HuH-7 (cell line): ENCODE data around the gene SRP14.
"Not testable (repeated sequence)": the region's sequence is repeated elsewhere in the genome, so short reads cannot be mapped to it uniquely, and the experiment has no call there.

Source experiments
- DNase-seq: peaks from one replicate; pipeline ENCODE4 v3.0.0; 2011; ENCODE audit warnings: low spot score

The SRP14 gene

DNA sequence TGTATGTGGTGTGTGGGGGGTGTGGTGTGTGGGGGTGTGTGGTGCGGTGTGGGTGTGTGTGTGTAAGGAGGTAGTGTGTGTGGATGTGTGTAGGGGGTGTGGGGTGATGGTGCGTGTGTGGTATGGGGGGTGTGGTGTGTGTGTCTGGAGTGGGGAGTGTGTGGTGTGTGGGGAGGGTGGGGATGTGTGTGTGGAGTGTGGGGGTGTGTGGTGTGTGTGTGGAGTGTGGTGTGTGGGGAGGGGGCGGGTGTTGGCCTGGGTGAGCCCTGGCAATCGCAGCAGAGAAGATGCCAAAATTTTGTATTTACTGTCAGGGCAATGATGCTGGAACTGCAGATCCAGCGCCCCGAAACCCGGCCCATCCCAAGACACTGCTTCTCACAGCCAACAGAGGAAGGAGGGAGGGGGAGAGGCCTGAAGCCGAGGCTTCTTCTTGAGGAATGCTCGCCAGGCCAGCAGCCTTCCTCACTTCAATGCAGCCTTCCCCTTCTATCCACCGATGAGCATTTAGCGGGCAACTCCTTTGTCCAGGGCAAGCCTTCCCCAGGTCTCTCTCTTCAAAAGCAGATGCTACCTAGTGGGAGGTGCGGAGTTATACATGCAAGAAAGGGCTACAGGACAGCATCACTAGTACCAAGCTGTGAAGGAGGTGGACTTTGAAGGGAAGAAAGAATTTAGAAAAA is 11.9 kb upstream of the SRP14 start:
- no peak for DNase-seq

GRCh38 chr15:40048926-40049475 is 10.0 kb upstream of the SRP14 start:
- no peak for DNase-seq

GRCh38 chr15:40048211-40048792 is 9.3 kb upstream of the SRP14 start:
- DNase-seq: no peak

- DNase-seq: no peak
These were observed 8.6 kb upstream of the SRP14 start for GRCh38 chr15:40047415-40048210.

DNA sequence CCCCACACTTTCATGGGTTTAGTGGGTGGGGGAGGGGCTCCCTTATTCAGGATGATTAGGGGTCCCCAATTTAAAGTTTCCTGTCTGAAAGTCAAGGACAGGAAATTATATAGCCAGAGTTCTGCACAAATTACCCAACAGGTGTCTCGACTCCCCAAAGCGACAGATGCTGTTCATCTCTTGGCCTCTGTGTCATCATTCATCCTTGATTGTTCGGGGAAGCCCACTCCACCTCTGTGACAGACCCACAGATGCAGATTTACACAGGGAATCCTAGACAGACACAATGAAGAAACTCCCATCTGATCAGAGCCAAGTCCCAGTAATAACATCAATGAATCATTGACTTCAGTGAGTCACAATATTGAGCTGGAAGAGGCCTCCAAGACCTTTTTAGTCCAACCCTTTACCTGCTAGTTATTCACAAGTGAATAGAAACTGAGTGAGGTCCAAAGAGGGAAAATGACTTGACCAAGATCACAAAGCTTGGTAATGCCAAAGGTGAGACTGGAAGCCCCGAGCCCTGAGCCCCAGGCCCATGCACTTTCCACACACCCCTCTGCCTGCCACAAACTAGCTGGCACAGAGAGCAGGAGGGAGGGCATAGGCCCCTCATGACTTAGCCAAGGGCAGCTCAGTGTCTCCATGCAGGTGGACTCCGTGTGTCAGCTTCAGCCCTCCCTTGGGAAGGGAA is 7.9 kb upstream of the SRP14 start:
- DNase-seq: no peak

DNA sequence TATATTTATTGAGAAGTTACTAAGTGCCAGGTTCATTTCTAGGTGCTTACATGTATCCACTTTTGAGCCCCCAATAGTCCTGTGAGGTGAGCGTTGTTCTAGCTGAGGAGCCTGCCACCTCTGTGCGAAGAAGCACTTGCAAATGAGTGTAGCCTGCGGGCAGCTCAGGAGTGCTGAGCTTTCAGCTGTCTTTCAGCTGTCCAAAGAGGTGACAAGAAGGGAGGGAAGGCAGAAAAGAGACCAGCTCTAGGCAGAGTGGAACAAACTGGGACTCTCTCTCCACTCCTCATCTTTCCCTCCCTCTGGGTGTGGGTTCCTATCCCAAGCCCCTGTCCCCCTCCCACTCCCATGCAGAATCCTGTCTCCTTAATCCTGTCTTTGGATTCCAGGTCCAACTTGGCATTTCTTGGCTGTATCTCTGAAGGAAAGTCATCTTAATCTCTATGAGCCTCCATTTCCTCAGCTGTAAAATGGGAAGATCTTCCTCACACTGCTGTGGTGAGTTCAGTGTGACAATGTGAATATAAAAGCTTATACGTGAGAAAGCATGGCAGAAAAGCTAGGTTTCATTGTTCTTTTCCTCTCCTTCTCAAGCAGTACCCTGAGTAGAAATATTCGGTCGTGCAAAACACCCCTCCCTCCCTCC is 6.7 kb upstream of the SRP14 start:
- no peak for DNase-seq

DNA sequence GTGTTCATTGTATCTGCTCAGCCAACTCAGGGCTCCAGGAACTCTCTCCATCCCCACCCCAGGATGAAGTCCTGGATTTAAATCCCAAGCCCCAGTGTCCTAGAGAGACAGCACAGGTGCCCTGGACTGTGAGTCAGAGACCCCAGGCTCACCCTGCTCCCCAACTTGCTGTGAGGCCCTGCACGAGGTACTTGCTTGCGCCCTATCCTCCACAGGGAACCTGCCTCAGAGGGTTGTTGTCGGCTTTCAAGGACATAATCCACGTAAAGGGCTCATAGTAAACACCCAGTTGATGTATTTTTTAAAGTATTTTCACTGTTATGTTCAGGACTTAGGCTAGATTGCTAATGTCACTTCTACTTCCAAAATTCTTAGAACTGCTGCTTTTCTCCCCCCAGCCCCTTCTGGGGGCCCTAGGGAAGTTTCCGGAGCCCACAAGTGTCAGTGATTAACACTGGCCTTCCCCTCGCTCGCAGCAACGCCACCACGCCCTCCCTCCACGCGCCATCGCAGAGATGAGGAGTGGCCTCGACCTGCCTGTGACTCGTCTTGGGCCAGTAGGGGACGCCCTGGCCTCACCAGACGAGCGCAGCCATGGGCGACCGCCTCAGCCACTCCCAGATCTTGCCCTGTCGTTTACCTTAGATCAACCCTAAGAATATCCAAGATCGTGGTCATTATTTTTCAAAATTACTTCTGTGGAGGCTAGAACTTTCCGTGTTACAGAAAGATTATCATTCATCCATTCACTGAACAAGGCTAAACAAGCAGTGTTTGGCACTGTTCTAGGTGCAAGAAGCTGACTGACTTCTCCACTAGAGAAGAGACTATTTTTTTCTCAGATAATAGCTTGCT is 6.0 kb upstream of the SRP14 start:
- peak; percentile 84 for DNase-seq

DNA sequence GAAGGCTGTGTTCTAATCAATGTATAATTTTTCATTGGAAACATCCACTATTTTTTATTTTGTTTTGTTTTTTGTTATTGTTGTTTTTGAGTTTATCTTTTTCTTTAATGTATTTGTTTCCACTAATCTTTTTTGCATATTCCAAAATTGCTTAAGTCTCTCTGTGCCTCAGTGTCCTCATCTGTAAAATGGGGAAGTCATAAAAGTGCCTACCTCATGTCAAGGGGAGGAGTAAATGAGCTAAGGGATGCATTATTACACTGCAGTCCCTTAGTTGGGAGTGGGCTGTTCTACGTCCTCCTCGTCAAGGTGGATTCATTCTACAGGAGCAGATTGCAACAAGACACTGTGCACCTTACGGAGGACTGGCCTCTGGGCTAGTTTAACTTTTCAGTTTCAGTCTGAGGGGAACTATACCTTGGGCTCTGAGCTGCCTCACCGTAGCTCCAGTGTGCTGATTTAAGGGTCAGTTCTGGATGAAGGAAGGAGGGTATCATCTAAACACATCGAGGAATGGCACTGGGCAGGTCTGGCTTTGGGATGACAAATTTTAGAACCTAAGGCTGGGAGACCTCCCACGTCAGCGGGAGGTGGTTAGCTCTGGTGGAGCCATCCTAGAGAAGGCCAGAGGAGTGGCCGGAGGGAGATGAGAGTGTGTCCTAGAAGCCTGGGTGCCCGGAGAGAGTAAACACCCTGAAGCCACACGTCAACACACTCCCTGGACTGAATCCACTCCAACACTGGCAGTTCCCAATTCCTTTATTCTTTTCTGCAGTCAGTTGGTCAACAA is 5.1 kb upstream of the SRP14 start:
- no peak for DNase-seq

- DNase-seq: no peak
These were observed 3.9 kb upstream of the SRP14 start for GRCh38 chr15:40042791-40043320.

DNA sequence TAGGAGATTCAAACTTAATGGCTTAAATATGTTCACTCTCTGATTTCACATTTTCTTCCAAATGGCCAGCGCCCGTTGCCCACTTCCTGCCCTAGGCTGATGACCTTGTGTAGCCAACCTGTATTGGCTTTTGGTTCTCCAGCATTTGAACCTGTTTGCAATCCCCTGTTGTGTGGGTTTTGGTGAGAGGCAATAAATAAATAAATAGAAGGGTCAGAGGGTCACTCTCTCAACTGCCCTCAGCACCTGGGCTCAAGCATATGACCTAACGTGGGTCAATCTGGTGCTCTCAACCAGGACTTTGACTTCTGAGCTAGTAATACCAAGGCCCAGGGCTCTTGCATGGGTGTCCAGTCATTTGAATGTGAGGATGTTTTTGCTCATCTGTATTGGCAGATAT is 1.8 kb upstream of the SRP14 start:
- DNase-seq: no peak

GRCh38 chr15:40040293-40040635 is 1.3 kb upstream of the SRP14 start:
- no peak for DNase-seq

- DNase-seq: no peak
These were observed 725 bp downstream of the SRP14 start for GRCh38 chr15:40038275-40038637.

DNA sequence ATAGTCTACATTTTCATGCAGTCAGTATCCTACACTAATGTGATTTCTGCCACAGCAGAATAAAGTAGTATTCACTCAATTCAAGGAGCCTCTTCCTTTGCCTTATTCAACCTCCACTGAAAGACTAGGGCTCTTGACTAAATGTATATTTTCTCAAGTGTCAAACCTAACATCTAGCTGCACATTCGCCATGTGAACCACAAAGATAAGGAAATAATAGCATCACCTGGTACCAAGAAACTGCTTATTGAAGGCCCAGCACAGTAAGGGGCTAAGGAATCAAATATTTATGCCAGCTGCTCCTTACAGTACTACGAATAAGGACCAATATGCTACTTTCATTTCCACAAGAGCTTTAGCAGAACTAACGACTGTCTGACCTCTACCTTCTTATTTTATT is 1.3 kb downstream of the SRP14 start:
- no peak for DNase-seq

DNA sequence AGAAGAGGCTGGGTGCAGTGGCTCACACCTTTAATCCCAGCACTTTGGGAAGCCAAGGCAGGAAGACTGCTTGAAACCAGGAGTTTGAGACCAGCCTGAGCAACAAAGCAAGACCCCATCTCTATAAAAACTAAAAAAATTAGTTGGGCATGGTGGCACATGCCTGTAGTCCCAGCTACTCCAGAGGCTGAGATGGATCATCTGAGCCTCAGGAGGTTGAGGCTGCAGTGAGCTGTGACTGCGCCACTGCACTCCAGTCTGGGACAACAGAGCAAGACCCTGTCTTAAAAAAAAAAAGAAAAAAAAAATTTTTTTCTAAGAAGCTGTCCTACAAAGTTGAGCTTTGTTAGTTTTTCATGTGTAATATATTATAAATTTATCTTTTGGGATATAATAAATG is 3.8 kb downstream of the SRP14 start:
- DNase-seq: not testable (repeated sequence)

DNA sequence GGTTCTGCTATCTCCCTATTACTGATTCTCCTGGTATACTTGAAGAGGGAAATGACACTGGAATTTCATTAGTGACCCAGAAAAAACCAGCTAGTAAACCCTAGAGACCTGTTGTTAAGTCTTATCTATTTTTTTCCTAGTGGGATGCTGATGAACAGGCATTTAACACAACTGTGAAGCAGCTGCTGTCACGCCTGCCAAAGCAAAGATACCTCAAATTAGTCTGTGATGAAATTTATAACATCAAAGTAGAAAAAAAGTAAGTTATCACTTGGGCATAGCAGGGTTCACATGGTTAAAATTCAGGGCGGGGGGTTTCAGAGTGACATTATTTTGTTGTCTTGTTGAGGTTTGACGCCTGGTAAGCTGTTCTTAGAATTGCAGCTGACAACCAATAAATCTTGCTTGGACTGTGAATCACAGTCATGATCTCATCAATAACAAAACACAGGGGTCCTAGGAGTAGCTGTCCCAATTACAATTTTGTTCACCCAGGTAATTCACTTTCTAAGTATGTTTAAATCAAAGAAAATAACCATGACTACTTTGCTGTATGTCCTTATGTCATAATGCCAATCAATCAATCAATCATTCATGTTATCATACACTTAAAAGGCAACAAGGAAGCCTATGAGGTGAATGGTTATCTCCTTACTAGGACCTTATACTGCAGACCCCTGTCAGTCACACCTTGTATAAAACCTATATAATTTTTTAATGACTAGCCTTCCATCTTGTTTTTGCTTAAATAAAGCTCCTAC is 4.6 kb downstream of the SRP14 start:
- DNase-seq: no peak

- no peak for DNase-seq
These were observed 6.7 kb downstream of the SRP14 start for GRCh38 chr15:40032125-40032839.

DNA sequence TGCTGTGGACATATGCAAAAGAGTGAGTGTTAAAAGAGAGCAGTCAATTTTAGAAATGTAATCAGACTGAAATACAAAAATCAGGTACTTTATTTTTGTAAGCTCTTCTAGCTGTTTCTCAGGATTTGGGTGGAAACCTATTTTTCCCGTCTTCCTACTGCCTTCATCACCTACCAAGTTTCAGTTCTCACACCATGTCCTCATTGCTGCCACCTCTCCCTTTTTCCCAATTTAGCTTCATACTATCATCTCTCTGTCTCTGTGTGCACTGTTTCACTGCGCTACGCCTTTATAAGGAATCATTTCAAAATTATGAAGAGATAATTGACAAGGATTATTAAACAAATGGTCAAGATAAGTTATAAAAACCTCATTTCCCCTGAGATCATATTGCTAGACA is 7.7 kb downstream of the SRP14 start:
- no peak for DNase-seq
